GM21737 (cell line): Measurements from ENCODE around the gene MPP1.
A peak's percentile ranks its signal among the peaks of the same experiment; 100 is the strongest.
"Not testable (repeated sequence)": the region's sequence is repeated elsewhere in the genome, so short reads cannot be mapped to it uniquely, and the experiment has no call there.

Experiments used
- ATAC-seq: cut with Tn5 transposase; IDR thresholded peaks from one replicate; pipeline ENCODE4 v1.9.1; 2021; ENCODE audit warnings: mild to moderate bottlenecking, moderate library complexity; ENCODE audit not compliant: unreplicated experiment

Gene MPP1

DNA sequence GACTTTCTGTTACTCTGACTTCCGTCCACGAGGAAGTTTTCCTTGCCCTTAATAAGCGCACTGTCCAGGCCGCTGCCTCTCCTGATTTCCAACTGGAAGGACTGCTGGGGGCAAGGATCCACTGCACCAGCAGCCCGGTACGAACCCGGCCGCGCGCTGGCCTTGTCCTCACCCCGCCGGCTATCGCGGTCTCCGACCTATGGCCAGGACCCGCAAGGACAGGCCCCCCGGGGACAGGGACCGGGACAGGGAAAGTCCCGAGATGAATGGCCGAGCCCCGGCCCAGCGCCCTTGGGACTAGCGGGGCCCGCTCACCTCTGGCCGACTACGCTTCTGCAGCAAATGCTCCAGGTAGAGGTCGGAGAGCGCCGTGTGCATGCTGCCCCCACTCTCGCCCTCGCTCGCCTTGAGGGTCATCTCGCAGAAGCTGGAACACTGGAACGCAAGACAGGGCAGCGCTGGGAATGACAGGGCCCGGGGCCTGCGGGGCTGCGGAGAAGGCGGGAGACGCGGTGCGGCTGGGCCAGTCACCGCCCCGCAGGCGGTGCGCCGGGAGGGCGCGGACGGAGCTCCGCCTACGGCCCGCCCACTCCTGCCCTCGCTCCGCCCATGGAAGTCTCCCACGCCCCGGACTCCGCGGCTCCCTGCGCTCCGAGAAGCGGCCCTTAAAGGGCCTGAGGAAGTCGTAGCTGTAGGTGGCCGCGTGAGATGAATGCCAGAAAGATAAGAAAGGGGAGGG is at the start of gene MPP1:
TSS of gene MPP1 (minus strand) at position 529 of the 739 bp plus-strand sequence. CDS start at position 417, 112 bp downstream.
- ATAC-seq = peak; percentile 96

DNA sequence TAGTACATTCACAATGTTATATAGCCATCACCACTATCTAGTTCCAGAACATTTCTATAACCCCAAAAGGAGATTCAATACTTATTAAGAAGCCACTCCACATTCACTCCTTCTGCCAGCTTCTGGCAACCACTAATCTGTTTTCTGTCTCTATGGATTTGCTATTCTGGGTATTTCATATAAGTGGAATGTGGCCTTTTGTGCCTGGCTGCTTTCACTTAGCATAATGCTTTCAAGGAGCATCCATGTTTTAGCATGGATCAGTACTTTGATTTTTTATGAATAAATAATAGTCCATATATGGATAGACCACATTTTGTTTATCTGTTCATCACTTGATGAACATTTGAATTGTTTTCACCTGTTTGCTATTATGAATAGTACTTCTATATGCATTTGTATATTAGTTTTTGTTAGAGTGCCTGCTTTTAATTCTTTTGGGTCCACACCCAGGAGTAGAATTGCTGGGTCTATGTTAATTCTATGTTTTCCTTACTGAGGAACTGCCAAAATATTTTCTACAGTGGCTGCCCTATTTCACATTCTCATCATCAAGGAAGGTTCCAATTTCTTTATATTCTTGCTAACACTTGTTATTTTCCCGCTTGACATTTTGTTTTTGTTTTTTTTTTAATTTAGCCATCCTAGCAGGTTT is 45.8 kb upstream of the MPP1 start:
- ATAC-seq = no peak

DNA sequence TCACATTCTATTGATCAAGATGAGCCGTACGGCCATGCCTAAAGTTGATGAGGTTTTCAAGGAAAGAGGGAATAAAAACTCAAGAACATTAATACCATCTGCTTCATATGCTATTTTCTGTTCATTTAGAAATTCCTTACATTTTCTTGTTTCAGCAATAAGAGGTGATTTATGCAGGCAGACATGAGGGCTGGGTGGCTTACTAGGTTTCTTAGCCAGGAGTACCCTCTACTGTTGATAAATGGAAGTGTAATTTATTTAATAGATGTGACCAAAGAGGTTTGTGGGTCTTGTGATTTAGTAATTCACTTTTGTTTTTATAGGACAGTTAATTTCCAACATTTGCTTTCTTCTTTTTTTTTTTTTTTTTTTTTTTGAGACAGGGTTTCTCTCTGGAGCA is 35.6 kb upstream of the MPP1 start:
- no peak for ATAC-seq

- ATAC-seq = no peak
Measured at GRCh38 chrX:154836163-154836562, 30.9 kb upstream of the MPP1 start.

- no peak for ATAC-seq
Measured at GRCh38 chrX:154834562-154834961, 29.3 kb upstream of the MPP1 start, which contains the start of gene SMIM9. SMIM9 (minus strand) TSS chrX:154834662; CDS start chrX:154830856, 3,806 bp downstream.

- no peak for ATAC-seq
Measured at GRCh38 chrX:154833746-154834274, 28.5 kb upstream of the MPP1 start.

- ATAC-seq = no peak
Measured at GRCh38 chrX:154829926-154830442, 24.7 kb upstream of the MPP1 start.

- no peak for ATAC-seq
Measured at GRCh38 chrX:154829134-154829533, 23.8 kb upstream of the MPP1 start.

DNA sequence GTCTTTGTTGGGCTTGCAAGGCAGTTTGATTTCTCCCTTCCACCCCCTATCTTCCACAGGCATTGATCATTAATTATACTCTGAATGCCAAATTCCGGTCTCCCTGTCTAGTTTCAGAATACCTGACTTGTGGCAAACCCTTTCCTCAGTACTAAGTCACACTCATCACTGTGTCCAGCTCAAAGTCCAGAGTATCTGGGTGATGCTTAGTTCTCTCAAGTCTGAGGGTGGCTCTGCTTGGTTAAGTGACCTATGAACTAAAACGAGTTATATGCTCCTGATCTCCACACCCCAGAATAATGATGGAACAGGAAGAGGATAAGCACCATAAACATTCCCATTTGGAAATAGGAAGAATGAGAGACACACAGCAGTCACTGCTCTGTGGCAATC is 22.7 kb upstream of the MPP1 start:
- ATAC-seq = no peak

DNA sequence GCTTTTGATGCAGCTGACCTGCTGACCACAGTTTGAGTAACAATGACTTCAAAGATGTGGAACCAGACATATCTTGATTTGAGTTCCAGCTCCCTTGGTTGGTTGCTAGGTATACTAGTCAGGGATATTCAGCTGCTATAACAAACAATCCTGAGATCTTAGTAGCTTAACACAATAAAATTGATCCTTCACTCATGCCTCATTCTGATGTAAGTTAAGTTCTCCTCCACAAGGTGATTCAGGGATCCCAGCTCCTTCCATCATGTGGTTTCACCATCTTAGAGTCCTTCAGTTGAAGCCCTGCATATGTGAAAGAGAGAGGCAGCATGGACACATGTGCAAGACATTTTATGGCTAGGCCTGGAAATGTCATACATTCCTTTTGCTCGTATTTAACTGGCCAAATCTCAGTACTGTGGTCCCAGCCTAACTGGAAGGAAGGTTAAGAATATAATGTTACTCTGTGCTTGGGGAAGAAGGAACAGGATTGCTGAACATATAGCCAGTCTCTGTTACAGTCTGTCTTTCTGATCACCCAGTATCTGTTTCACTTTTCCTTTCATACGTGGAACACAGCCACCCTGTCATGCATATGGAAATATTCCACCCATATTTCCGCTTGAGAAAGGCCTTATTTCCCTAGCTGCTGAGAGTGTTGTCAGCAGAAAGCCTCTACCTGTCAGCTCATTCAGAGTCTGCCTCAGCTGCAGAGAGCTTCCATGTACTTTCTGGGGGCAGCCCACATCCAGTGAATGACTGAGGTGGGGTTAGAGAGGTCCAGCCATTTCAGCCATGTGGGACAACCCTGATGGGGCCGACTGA is 22.1 kb upstream of the MPP1 start:
- ATAC-seq = peak; percentile 87

GRCh38 chrX:154825586-154825985 is 20.3 kb upstream of the MPP1 start:
- not testable (repeated sequence) for ATAC-seq

DNA sequence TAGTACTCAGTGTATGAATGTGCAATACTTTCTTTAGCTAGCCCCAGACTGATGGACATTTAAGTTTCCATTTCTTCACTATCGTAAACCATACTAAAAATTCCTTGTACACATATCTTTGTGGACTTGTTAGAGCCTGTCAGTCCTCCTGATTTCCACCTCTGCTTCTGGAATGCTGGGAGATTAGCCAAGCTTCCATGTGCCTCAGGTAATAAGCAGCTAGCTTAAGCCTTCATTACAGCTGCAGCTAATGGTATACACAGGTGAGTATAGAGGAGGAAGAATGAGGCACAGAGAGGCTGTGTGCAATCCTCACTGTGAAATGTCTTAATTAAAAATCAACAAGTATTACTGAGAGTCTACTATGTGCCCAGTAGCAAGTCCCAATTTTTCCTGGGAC is 19.4 kb upstream of the MPP1 start:
- no peak for ATAC-seq

DNA sequence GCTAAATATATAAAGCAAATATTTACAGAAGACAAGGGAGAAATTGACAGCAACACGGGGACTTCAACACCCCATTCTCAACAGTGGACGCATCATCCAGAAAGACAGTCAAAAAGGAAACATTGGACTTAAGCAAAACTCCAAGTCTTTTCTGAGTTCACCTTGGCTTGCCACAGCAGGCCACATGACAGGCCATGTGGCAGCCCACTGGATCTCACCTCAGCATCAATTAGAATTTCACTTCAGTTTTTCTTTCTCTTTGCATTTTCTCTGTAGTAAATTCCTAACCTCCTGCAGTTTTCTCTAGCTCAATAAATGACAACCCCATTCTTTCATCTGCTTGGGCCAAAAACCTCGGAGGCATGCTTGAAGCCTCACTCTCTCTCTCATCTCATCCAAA is 16.7 kb upstream of the MPP1 start:
- ATAC-seq = no peak

- no peak for ATAC-seq
Measured at GRCh38 chrX:154821523-154821922, 16.2 kb upstream of the MPP1 start.

DNA sequence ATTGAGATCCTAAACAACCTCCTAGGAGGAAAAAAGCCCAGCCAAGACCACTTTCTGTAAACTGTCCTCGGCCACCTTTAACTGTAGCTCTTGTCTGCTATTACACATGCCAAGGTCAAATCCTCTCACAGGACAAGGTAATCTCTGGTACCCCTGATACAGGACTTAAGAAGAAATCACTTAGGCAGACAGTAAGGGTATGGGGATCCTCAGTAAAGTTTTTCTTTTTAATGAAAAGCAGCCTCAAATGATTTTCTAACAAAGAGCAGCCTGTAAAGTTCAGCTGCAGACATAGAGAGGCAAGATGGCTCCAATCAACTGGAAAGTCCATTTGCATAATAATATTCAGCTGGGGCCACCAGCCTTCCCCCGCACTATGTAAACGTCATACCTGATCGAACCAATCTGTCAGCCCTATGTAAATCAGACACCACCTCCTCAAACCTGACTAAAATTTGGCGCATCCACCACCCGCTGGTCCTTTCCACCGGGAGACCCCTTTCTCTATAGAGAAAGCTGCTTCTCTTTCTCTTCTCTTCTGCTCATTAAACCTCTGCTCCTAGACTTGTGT is 14.6 kb upstream of the MPP1 start:
- no peak for ATAC-seq

DNA sequence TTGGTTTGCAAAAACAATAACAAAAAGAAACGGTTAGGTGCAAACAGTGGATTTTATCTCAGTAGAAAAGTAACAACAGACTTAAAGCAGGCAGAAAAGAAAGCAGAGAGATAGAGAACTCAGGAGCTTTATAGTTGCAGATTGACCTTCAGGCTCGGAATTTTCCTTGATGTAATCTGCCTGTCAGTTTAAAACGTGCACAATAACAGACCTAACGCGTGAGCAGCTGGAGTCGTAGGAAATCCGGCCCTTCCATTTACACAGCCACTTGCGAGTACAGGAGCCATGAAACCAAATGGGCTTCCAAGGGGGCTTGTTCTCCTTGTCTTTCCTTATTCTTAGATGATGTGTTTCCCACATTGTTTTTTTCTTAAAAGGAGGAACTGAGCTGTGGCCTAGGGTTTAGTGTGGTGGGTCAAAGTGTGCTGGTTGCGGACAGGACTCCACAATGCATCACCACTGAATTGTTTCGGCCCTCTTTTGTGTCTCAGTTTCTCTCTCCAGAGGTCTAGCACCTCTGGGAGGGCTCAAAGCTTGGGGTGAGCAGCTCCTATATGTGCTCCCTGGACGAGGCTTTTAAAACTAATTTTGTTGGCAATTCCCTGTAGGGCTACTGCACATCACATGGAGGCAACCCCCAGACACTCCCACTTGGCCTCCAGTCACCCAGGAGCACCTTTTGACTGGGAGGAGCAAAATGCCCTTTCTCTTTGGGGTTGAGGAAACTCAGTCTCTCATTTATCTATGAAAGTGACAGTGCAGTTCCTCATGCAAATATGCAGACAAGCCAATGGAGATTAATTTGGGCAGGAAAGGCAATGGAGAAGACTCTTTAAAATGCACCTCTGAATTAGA is 13.9 kb upstream of the MPP1 start:
- no peak for ATAC-seq

GRCh38 chrX:154817048-154817618 is 11.8 kb upstream of the MPP1 start:
- not testable (repeated sequence) for ATAC-seq

GRCh38 chrX:154816326-154816898 is 11.1 kb upstream of the MPP1 start:
- ATAC-seq = not testable (repeated sequence)

DNA sequence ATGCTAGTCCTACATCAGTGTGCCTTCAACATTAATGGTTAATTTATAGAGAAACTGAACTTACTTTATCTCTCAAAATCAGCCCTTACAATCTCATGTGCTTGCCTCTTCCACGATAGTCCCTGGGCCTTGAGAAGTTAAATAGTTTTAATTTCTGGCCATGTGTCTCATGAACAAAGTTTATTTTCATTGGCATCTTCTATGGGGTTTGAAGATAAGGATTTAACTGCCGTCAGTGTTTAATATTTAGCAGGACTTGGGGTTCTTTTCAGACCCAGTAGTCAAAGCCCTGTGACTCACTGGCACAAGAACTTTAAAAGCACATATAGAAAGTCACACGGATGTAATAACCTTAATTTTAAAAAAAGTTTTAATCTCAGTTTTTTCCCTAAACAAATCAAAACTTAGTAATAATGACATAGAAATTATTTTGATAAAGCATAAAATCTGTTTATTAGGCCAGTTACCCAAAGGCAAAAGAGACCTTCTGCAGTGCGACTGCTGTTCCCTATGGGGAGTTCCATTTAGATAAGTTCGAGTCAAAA is 10.1 kb upstream of the MPP1 start:
- no peak for ATAC-seq
